Measurements from ENCODE around the gene CSDE1.
A peak's percentile ranks its signal among the peaks of the same experiment; 100 is the strongest.
"Not testable (repeated sequence)": the region's sequence is repeated elsewhere in the genome, so short reads cannot be mapped to it uniquely, and the experiment has no call there.

The CSDE1 gene

DNA sequence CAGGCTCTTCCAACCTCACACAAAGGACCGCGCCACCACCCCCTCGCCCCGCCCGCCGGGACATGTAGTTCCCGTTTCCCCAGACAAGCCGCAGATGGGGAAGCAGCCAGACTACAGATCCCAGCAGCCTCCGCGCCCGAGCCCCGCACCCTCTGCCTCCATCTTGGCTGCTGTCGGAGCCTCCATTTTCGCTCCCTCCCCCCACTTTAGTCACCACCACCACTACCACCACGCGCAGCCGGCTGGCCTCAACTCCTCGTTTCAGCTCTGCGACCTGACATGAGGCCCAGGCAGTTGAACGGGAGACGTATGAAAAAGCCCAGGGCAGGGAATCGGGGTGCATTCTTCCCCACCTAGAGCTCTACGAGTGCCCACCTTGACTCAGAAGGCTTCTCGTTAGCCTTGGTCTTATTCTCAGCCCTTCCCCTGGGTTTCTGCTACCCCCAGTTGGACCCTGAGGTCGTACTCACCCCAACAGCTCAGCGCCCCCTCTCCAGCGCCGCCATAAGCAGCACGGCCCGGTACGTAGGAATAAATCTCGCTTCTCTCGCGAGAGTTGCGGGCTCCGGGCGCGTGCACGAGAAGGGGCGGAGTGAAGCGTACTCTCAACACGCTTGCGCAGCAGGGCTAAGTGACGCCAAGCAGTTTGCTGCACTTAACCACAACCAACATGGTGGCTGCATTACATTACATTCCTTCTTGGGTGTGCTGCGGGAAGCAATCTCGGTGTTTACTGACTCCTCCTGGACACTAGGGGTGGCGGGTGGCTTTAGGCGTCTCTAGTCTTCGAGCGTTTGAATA is at the start of gene CSDE1:
Gene CSDE1 (minus strand): TSS at position 530 of the 801 bp plus-strand sequence. CDS start 18,094 bp downstream, outside the sequence.
- peak; percentile 95 to 97 for DNase-seq (ENCODE audit: low read depth in 2 of 2)

DNA sequence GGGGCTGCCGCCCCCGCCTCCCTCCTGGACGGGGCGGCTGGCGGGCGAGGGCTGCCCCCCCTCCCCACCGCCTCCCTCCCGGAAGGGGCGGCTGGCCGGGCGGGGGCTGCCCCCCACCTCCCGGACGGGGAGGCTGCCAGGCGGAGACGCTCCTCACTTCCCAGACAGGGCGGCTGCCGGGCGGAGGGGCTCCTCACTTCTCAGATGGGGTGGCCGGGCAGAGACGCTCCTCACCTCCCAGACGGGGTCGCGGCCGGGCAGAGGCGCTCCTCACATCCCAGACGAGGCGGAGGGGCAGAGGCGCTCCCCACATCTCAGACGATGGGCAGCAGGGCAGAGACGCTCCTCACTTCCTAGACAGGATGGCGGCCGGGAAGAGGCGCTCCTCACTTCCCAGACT is 46.7 kb upstream of the CSDE1 start:
- DNase-seq (ENCODE audit: low read depth in 2 of 2) = not testable (repeated sequence)

DNA sequence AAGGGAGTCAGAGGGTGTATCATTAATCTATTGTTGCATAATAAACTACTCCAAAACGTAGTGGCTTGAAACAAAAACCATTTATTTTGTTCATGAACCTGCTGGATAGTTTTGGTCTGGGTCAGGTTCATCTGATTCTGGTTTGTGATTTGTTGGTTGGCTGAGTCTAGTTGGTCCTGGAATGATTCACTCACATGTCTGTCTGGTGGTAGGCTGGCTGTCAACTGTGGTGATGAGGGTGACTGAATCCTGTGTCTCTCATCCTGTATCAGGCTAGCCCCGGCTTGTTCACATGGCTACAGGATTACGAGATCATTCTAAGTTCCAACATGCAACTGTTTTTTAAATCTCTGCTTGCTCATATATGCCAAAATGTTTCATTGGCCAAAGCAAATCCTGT is 45.2 kb upstream of the CSDE1 start:
- DNase-seq (ENCODE audit: low read depth in 2 of 2) = no peak

DNA sequence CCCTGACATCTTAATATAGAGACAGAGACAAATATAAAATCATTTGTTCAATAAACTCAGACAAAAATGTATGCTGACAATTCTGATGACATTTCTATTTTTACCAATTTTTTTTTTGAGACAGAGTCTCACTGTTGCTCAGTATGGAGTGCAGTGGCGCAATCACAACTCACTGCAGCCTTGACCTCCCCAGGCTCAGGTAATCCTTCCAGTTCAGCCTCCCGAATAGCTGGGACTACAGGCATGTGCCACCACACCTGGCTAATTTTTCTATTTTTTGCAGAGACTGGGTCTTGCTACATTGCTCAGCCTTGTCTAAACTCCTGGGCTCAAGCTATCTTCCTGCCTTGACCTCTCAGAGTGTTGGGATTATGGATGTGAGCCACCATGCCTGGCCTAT is 36.3 kb upstream of the CSDE1 start:
- DNase-seq (ENCODE audit: low read depth in 2 of 2) = no peak

DNA sequence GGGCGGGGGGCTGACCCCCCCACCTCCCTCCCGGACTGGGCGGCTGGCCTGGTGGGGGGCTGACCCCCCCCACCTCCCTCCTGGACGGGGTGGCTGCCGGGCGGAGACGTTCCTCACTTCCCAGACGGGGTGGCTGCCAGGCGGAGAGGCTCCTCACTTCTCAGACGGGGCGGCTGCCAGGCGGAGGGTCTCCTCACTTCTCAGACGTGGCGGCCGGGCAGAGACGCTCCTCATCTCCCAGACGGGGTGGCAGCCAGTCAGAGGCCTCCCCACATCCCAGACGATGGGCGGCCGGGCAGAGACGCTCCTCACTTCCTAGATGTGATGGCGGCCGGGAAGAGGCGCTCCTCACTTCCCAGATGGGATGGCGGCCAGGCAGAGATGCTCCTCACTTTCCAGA is 32.8 kb upstream of the CSDE1 start:
- not testable (repeated sequence) for DNase-seq (ENCODE audit: low read depth in 2 of 2)

DNA sequence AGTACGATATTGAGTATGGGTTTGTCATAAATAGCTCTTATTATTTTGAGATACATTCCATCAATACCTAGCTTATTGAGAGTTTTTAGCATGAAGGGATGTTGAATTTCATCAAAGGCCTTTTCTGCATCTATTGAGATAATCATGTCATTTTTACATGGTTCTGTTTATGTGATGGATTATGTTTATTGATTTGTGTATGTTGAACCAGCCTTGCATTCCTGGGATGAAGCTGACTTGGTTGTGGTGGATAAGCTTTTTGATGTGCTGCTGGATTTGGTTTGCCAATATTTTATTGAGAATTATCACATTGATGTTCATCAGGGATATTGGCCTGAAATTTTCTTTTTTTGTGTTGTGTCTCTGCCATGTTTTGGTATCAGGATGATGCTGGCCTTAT is 28.7 kb upstream of the CSDE1 start:
- not testable (repeated sequence) for DNase-seq (ENCODE audit: low read depth in 2 of 2)

DNA sequence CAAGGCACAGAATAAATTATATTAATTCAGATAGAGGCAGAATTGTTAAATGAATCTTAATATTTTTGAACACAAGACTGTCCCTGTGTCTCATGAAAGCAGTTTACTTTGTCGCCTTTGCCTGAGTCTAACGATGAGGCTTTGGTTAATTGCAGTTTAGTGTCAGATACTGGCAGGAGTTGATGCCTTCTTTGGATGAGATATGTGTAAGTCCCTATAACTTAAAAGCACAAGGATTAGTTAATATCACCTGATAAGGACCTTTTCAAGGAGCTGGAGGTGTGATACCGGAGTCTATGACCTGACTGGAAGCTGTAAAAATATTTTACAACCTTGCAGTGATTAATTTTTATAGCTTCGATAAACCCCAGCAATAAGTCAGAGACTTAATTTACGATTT is 24.7 kb upstream of the CSDE1 start:
- DNase-seq (ENCODE audit: low read depth in 2 of 2) = no peak

DNA sequence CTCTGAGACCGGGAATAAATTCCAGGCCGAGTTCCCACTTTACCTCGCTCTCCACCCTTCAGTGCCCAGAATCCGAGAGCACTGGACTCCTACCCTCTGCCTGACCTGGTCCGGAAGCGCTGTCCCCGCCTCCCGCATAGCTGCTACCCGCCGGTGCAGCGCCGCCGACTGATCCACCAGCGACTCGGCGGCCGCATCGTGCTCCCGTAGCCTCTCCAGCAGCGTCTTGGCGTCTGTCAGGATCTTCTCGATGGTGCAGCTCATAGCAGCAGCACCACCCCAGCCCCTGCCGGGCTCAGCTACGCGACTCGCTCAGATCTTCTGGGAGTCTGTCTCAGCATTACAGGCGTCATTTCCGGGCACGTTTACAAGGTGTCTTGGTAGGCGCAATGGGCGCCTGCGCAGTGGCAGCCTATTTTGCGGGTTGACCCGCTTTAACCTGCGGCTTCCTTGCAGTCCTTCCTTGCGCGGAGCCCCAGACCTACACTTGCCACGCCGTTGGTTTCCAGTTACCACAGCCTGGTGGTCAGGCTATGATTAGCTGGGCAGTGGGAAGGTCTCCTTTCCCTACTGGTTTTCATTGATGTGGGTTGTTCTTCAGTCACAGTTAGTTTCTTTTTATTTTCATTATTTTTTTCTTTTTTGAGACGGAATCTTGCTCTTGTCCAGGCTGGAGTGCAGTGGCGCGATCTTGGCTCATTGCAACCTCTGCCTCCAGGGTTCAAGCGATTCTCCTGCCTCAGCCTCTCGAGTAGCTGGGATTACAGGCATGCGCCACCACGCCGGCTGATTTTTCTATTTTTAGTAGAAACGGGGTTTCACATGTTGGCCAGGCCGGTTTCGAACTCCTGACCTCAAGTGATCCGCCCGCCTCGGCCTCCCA is 22.8 kb upstream of the CSDE1 start, which contains the start of gene SIKE1:
Gene SIKE1 (minus strand): TSS at position 342 of the 883 bp plus-strand sequence. CDS start 78 bp downstream, at position 264.
- DNase-seq (ENCODE audit: low read depth in 2 of 2) = peak; percentile 85 to 87

DNA sequence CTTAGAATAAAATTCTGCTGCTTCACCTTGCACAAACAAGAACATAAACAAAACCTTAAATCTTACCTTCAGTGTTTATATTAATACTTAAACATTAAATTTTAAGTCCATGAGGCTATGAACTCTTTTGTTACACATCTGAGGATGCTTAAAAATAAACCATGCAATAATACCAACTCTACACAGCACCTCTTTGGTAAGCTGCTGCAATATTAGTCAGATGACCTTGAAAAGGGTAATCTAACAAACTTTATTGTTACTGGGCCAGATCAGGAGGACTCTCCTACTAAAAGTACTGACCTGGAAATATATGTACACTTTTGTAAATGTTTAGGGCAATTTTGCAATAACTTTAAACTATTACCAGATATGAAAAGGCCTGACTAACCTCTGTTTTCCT is 21.9 kb upstream of the CSDE1 start:
- no peak for DNase-seq (ENCODE audit: low read depth in 2 of 2)

DNA sequence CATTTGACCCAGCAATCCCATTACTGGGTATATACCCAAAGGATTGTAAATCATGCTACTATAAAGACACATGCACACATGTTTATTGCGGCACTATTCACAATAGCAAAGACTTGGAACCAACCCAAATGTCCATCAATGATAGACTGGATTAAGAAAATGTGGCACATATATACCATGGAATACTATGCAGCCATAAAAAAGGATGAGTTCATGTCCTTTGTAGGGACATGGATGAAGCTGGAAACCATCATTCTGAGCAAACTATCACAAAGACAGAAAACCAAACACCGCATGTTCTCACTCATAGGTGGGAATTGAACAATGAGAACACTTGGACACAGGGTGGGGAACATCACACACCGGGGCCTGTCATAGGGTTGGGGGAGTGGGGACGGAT is 18.9 kb upstream of the CSDE1 start:
- not testable (repeated sequence) for DNase-seq (ENCODE audit: low read depth in 2 of 2)

DNA sequence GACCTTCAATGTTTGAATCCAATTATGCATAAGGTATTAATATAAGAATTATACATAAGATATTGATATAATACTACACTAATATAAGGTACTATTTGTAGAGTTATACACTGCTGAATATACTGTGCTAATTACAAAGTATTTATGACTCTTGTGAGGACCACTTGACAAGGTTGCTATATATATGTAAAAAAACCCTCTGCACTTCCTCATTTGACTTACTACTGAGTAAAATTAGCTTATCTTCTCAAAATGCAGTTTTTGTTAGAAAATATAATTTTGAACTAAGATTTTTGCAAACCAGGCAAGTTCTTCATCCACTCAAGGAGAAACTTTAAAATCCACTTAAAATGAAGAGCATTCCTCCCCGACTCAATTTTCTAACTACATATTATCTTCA is 14.2 kb upstream of the CSDE1 start:
- no peak for DNase-seq (ENCODE audit: low read depth in 2 of 2)

DNA sequence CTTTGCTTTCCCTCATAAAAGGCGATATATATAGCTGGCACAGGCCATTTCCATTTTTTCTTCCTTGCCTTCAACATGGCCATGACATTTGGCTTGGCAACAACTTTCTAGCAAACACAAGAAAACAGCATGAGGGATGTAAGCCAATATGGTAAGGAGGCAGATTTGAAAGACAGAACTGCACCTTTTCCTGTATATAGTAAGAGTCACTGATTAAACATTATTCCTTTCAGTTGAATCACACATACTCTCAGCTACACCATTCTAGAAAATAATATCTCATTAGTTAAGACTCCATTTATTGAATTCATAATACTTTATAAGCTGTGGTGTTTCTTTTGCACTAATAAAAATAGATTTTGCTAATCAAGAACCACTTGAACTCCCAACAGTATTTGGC is 13.2 kb upstream of the CSDE1 start:
- DNase-seq (ENCODE audit: low read depth in 2 of 2) = no peak

DNA sequence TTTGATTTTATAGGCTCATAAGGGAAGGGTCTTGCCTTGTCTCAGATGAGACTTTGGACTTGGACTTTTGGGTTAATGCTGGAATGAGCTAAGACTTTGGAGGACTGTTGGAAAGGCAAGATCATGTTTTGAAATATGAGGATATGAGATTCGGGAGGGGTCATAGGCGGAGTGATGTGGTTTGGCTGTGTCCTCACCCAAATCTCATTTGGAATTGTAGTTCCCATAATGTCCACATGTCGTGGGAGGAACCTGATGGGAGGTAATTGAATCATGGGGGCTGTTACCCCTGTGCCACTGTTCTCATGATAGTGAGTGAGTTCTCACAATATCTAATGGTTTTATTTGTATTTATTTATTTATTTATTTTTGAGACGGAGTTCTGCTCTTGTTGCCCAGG is 6.9 kb upstream of the CSDE1 start:
- no peak for DNase-seq (ENCODE audit: low read depth in 2 of 2)

DNA sequence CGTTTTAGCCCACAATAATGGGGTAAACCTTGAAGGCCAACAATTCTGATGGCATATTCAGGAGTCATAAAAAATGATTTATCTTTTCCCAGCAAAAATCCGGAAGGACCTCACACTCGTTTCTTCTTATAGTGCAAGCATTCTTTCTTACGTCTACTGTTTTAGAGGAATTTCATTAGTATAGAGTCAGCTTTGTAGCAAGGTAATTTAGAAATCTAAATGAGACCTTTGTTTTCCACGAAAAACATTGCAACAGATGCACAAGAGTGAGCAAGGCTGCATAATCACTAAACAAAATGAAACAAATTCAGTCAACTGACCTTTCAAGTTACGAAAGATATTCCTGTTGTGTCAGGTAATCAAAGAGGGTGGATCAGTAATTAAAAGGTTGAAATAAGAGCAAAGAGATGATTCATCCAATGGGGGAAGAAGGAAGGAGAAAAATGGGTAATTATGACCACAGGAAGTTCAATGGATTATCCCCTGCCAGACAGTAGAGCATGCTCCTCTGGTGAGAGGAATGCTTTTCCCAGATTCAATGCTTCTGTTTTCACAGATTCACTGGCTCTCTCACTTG is 560 bp upstream of the CSDE1 start:
- no peak for DNase-seq (ENCODE audit: low read depth in 2 of 2)

DNA sequence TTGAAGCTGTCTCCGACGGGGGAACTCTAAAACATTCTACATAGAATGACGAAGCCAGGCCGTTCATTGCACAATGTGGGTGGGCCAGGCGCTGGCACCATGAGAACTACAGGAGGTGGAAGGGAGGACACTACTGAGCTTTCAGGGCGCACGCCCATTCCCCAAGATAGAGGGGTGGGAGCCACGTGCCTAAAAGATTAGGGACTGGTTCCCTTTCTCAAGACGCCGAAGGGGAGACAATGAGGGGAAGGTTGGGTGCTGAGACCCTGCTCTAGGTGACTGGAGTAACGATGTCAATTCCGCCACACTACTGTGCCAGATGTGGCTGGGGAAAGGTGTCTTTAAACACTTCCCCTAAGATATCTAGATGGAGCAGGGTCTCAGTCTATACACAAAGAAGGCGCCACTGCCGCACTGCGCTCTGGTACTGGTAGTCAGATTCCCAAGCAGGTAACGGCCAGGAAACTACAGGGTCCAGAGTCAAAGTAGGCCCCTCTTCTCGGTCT is 782 bp downstream of the CSDE1 start:
- DNase-seq (ENCODE audit: low read depth in 2 of 2) = no peak

DNA sequence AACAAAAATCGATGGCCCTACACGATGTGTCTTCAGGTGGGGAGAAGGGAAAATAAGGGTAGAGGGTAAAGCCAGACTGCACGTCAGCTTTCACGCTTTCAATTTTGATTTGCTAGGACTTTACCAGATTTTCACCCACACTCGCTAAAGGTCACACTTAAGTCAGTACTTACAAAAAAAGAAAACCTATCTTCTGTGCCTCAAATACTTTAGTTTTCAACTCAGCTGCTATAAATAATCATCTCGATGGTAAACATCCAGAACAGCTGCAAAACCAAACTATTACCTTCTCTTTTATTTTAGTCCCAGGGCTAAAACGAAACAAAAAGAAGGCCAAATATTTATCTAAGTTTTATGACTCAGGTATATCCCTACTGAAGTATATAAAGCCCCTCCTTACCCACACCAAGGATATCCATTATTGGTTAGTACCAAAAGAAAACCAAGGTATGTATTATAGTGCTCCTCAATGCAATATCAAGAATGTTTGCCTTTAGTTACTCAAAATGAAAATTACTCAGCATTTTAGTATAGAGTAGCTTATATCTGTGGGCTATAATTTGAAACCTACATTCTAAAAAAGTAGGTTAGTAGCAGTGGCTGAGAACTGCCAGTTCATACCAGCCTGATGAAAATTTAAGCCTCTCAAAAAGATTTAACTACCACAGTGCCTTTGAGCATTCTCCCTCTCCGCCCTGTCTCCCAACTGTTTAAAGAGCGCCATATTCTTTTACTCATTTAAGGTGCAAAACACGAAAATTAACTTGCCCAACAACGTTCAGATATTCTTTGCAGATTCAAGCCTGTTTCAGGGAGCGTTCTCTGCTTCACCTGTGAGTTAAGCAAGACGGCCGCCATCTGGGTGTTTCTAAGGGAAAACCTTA is 1.5 kb downstream of the CSDE1 start:
- no peak for DNase-seq (ENCODE audit: low read depth in 2 of 2)

DNA sequence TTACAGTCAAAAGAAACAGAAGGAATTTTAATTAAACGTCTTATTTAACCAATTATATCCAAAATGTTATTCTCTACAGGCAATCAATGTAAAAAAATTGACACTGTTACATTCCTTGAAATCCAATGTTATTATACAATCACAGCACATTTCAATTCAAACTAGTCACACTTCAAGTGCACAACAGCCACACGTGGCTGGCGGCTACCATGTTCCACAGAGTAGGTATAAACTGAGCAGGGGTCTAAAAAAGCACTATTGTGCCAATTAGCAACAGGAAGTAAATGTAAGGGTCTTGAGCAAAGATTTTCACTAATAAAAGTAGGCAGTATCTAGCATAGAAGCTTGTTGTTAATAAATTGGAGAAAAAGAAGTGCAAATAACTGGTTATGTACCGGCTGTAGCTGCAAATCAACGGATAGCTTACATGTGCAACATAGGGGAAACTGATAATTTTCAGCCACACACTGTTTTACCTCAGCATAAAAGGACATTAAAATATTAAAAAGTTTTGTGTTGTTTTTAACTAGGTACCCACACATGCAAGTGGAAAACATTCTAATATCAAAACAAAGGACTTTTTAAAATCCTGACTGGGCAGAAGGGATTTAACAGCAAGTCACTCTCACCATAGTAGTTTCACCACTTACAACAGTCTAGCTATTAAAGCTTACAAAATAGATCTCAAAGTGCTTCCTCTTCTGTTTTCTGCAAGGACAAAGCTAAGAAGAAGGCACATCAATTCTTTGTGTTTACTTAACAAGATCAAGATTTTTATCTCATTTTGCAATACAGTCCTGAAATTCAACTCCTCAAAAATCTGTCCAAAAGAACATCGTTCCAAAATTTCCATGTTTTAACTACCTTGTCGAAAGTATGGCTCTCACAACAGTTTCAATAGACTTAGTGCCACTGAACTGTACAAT is 2.5 kb downstream of the CSDE1 start:
- no peak for DNase-seq (ENCODE audit: low read depth in 2 of 2)

DNA sequence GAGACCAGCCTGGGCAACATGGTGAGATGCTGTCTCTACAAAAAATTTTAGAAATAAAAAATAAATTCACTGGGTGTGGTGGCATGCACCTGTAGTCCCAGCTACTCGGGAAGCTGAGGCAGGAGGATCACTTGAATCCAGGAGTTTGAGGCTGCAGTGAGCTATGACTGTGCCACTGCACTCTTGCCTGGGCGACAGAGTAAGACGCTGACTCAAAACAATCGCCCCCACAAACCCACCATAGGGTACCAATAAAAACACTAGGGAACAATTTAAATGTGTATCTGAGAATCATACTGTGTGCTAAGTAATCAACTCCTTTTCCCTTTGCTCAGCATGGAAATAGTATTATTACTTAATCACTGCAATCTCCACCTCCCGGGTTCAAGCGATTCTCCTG is 4.1 kb downstream of the CSDE1 start:
- DNase-seq (ENCODE audit: low read depth in 2 of 2) = not testable (repeated sequence)

DNA sequence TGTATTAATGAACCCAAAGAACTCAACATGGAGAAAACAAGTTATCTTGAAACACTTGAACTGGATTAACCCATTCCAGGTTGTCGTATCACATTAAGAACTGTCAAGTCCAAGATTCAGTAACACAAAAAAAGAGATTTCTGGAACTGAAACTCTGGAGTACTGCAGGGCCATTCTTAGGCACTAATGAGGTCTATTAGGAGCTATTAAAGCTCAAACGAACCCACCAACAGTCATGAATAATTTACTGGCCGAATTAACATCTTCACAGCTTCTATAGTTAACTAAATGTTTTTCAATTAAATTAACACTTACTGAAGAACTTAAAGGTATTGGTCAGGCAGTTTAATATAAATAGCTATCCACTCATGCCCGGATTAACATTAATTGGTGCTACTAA is 4.6 kb downstream of the CSDE1 start:
- no peak for DNase-seq (ENCODE audit: low read depth in 2 of 2)

DNA sequence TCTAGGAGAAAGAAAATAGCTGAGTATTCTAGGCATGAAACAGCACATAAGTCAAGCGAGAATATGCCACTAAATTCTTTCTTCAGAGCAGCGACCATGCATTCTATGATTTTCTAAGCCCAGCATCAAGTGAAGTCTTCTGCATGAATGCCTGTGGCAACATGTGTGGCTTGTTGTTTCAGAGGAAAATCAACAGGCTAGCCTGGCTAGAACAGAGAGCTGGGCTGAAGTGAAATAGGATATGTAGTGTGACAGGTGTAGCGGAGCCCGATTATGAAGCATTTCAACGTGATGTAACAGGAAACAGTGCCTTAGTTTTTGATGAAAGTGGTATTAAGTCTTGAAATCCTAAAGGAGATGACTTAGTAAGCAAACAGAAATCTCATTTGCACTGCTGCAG is 7.0 kb downstream of the CSDE1 start:
- no peak for DNase-seq (ENCODE audit: low read depth in 2 of 2)
